ENCODE data around the gene MTHFD1L. TPM values are rescaled to one million over a fixed set of nuclear protein-coding genes. Genes with fewer than 3 reads are reported as not detected.
"Not testable (repeated sequence)": the region's sequence is repeated elsewhere in the genome, so short reads cannot be mapped to it uniquely, and the experiment has no call there.

MTHFD1L gene
- total RNA-seq, 3 donors from 2014 or later = 3.5 to 15.1 (median 11.0) TPM

DNA sequence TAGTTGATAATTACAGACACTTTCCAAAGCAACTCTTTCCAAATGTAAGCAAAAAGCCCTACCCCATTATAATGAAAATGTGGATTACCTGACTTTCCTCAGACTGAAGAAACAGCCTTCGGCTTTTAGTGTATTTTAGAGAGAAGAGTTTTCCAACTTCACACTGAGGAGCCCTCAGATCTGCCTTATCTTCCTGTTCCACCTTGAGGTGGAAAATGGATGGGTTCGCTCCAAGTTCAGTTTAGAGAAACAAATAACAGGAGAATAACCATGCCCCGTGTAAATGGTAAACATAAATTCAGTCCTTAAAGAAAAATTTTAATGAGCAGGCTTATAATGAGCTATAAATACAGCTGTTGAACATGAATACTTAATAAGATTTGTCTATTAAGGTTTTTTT is 21.1 kb upstream of the MTHFD1L start:
- Histone ChIP-seq H3K27me3 (no peaks in the 10 kb centered on the region), H3K4me1 (no peaks in the 10 kb centered on the region), H3K27ac (no peak overlapping the region), H3K4me3 (no peak overlapping the region), H3K36me3 (no peaks in the 10 kb centered on the region), H3K9me3 (no peaks in the 10 kb centered on the region)
- no peak for DNase-seq (ENCODE audit: low spot score in 2 of 2)
- intact Hi-C loops (cut with DNase I; ENCODE audit: low total_unique reads) = no loop called here
- TF ChIP-seq POLR2A (IDR thresholded peaks at IDR 0.05) = no peak
- no peak for TF ChIP-seq POLR2AphosphoS5 (IDR thresholded peaks at IDR 0.05)
- TF ChIP-seq, protein P1, sequence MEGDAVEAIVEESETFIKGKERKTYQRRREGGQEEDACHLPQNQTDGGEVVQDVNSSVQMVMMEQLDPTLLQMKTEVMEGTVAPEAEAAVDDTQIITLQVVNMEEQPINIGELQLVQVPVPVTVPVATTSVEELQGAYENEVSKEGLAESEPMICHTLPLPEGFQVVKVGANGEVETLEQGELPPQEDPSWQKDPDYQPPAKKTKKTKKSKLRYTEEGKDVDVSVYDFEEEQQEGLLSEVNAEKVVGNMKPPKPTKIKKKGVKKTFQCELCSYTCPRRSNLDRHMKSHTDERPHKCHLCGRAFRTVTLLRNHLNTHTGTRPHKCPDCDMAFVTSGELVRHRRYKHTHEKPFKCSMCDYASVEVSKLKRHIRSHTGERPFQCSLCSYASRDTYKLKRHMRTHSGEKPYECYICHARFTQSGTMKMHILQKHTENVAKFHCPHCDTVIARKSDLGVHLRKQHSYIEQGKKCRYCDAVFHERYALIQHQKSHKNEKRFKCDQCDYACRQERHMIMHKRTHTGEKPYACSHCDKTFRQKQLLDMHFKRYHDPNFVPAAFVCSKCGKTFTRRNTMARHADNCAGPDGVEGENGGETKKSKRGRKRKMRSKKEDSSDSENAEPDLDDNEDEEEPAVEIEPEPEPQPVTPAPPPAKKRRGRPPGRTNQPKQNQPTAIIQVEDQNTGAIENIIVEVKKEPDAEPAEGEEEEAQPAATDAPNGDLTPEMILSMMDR (IDR thresholded peaks at IDR 0.05) = no peak

DNA sequence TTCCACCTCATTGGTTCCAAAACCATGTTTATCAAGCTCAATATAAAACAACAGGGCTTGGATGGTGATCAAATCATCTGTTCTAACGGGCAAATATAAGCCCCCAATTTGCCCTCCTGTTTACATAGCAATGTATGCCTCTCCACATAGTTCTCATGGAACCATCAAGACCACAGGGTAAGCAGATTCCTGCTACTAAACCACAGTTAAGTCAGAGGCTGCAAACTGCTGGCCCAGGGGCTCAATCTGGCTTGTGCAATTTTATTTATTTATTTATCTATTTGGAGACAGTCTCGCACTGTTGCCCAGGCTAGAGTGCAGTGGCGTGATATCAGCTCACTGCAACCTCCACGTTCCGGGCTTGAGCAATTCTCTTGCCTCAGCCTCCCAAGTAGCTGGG is 18.9 kb upstream of the MTHFD1L start:
- H3K27ac ChIP-seq = no peak overlapping the region
- no peaks in the 10 kb centered on the region for H3K36me3 ChIP-seq
- H3K4me1 ChIP-seq = no peaks in the 10 kb centered on the region
- H3K9me3 ChIP-seq = no peaks in the 10 kb centered on the region
- no peaks in the 10 kb centered on the region for H3K27me3 ChIP-seq
- no peak overlapping the region for H3K4me3 ChIP-seq
- no peak for DNase-seq (ENCODE audit: low spot score in 2 of 2)
- intact Hi-C loops (cut with DNase I; ENCODE audit: low total_unique reads) = no loop called here
- TF ChIP-seq, protein P1 (IDR thresholded peaks at IDR 0.05) = no peak
- TF ChIP-seq POLR2A (IDR thresholded peaks at IDR 0.05) (no peak), POLR2AphosphoS5 (IDR thresholded peaks at IDR 0.05) (no peak)

- Histone ChIP-seq H3K36me3 (no peaks in the 10 kb centered on the region), H3K4me1 (no peaks in the 10 kb centered on the region), H3K4me3 (no peak overlapping the region), H3K9me3 (no peaks in the 10 kb centered on the region), H3K27me3 (no peaks in the 10 kb centered on the region), H3K27ac (no peak overlapping the region)
- intact Hi-C loops (cut with DNase I; ENCODE audit: low total_unique reads) = no loop called here
- DNase-seq (ENCODE audit: low spot score in 2 of 2) = no peak
- TF ChIP-seq POLR2AphosphoS5 (IDR thresholded peaks at IDR 0.05) (no peak), POLR2A (IDR thresholded peaks at IDR 0.05) (no peak)
- TF ChIP-seq, protein P1 (IDR thresholded peaks at IDR 0.05) = no peak
Measured at GRCh38 chr6:150848400-150848799, 17.1 kb upstream of the MTHFD1L start.

DNA sequence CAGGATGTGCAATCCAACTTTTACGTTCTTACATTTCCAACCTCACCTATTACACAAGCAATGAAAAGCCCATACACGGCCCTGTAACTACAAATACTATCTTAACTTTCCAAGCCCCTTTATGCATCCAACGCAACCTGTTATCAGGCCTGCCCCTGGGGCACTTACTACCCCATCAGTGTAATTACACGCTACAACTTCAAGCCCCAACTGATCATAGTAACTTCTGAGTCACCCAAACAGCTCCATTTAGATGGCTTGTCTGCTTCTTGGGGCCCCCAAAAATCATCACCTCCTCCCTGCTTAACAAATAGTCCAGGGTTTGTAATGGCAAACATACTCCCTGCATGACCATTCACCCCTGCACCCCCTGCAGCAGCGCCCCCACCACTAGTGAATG is 11.1 kb upstream of the MTHFD1L start:
- H3K27me3 ChIP-seq; H3K27ac ChIP-seq; H3K9me3 ChIP-seq; H3K4me1 ChIP-seq; DNase-seq (ENCODE audit: low spot score in 2 of 2); H3K36me3 ChIP-seq; H3K4me3 ChIP-seq; intact Hi-C loops (cut with DNase I; ENCODE audit: low total_unique reads): not testable (repeated sequence)

DNA sequence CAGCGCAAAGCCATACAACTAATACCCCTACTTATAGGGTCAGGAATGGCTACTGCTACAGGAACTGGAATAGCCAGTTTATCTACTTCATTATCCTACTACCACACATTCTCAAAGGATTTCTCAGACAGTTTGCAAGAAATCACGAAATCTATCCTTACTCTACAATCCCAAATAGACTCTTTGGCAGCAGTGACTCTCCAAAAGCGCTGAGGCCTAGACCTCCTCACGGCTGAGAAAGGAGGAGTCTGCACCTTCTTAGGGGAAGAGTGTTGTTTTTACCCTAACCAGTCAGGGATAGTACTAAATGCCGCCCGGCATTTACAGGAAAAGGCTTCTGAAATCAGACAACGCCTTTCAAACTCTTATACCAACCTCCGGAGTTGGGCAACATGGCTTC is 10.3 kb upstream of the MTHFD1L start:
- H3K36me3 ChIP-seq; H3K4me3 ChIP-seq; H3K9me3 ChIP-seq; intact Hi-C loops (cut with DNase I; ENCODE audit: low total_unique reads); DNase-seq (ENCODE audit: low spot score in 2 of 2); H3K4me1 ChIP-seq; H3K27me3 ChIP-seq: not testable (repeated sequence)
- peak overlapping the region in 1 of 2 donors; percentile 25 for H3K27ac ChIP-seq

- Histone ChIP-seq H3K27ac (peak overlapping the region; percentile 49 to 71), H3K9me3 (no peaks in the 10 kb centered on the region), H3K27me3 (no peaks in the 10 kb centered on the region), H3K4me1 (peaks cover 0 to 5% of the 10 kb centered on the region in 2 donors), H3K36me3 (no peaks in the 10 kb centered on the region), H3K4me3 (no peak overlapping the region)
- DNase-seq (ENCODE audit: low spot score in 2 of 2) = peak in 1 of 2 donors; percentile 42
- TF ChIP-seq, protein P1 (IDR thresholded peaks at IDR 0.05) = no peak
- TF ChIP-seq POLR2A (IDR thresholded peaks at IDR 0.05) (no peak), POLR2AphosphoS5 (IDR thresholded peaks at IDR 0.05) (no peak)
- intact Hi-C loops (cut with DNase I; ENCODE audit: low total_unique reads) = no loop called here
Measured at GRCh38 chr6:150857062-150857944, 8.2 kb upstream of the MTHFD1L start.
